ENCODE data around the gene PISD.
A peak's percentile ranks its signal among the peaks of the same experiment; 100 is the strongest.

The PISD gene

DNA sequence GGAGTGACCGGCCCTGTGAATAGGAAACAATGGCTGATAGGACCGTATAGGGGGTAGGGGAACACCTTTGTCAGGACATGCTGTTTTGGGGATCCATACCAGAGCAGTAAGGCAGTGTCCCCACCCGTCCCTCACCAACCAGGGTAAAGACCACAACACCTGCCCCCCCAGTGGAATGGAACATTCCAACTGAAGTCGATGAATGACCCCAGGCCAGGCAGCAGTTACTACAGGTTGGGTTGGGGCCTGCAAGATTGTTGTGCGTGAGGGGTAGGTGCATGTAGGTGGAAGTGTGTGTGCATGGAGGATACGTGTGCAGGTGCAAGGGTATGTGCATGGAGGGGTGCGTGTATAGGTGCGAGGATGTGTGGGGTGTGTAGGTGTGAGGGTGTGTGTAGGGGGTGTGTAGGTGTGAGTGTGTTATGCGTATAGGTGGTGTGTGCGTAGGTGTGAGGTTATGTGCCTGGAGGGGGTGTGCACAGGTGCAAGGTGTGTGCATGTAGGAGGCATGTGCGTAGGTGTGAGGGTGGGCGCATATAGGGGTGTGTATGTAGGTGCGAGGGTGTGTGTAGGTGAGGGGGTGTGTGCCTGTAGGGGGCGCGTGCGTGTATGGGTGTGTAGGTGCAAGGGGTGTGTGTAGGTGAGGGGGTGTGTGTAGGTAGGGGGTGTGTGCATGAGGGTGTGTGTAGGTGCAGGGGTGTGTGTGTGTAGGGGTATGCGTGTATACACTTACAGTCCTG, 32.9 kb downstream of the PISD start:
- H3K9me3 ChIP-seq (ENCODE audit: severe bottlenecking) = no peaks in the 10 kb centered on the region
- H3K36me3 ChIP-seq = peaks cover 6% of the 10 kb centered on the region
- no peak overlapping the region for H3K4me3 ChIP-seq (ENCODE audit: low read depth, low read length)
- no peak overlapping the region for H3K27ac ChIP-seq
- DNase-seq = no peak
- H3K27me3 ChIP-seq (ENCODE audit: insufficient read depth, low read depth, severe bottlenecking) = no peaks in the 10 kb centered on the region
- TF ChIP-seq, protein P1, sequence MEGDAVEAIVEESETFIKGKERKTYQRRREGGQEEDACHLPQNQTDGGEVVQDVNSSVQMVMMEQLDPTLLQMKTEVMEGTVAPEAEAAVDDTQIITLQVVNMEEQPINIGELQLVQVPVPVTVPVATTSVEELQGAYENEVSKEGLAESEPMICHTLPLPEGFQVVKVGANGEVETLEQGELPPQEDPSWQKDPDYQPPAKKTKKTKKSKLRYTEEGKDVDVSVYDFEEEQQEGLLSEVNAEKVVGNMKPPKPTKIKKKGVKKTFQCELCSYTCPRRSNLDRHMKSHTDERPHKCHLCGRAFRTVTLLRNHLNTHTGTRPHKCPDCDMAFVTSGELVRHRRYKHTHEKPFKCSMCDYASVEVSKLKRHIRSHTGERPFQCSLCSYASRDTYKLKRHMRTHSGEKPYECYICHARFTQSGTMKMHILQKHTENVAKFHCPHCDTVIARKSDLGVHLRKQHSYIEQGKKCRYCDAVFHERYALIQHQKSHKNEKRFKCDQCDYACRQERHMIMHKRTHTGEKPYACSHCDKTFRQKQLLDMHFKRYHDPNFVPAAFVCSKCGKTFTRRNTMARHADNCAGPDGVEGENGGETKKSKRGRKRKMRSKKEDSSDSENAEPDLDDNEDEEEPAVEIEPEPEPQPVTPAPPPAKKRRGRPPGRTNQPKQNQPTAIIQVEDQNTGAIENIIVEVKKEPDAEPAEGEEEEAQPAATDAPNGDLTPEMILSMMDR (IDR thresholded peaks at IDR 0.05; ENCODE audit: low read depth, low read length) = peak; percentile 30; the same call in 1 of the 2 replicates

DNA sequence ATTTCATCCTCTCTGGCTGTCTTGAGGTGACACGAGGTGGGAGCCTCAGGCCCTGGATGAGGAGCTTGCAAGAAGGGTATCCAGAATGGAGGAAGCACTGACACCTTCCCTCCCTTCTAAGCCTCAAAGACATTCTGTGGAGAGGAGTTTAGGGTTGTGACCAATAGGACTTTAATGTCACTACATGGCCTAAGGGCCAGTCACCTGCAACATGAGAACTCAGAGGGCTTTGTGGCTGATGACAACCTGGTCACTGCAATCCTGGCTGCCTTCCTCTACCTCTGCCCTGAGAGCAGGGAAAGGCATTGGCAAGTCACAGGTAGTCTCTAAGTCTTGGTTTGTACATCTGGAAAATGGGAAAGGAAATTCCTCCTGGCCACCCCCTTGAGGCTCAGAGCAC, 33.7 kb downstream of the PISD start:
- H3K27ac ChIP-seq = no peak overlapping the region
- DNase-seq = no peak
- no peaks in the 10 kb centered on the region for H3K27me3 ChIP-seq (ENCODE audit: insufficient read depth, low read depth, severe bottlenecking)
- TF ChIP-seq, protein P1 (IDR thresholded peaks at IDR 0.05; ENCODE audit: low read depth, low read length) = no peak
- H3K4me3 ChIP-seq (ENCODE audit: low read depth, low read length) = no peak overlapping the region
- H3K9me3 ChIP-seq (ENCODE audit: severe bottlenecking) = no peaks in the 10 kb centered on the region
- H3K36me3 ChIP-seq = peaks cover 6% of the 10 kb centered on the region

DNA sequence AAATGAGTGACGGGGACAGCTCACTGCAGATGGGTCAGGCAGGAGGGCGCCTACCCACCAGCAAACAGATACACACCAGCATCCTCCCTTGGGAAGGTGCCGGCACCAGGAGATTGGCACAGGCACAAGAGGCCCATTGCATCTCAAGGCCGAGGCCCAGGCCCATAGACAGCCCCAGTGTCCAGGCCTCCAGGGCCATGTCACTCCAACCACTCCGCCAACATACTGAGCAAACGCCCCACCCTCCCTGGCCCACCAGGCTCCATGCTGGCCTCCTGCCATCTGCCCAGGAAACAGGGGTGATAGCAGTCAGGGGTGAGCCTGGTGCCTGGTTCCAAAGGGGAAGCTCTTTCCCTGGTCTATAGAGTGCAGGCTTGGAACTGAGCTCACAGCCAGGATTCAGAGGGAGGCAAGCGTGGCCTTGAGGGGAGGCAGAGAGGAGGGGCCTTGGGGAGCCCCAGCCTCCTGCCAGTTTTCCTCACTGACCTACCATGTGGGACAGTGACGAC, 34.7 kb downstream of the PISD start:
- H3K4me3 ChIP-seq (ENCODE audit: low read depth, low read length) = no peak overlapping the region
- no peaks in the 10 kb centered on the region for H3K9me3 ChIP-seq (ENCODE audit: severe bottlenecking)
- H3K27ac ChIP-seq = no peak overlapping the region
- TF ChIP-seq, protein P1 (IDR thresholded peaks at IDR 0.05; ENCODE audit: low read depth, low read length) = no peak
- H3K27me3 ChIP-seq (ENCODE audit: insufficient read depth, low read depth, severe bottlenecking) = no peaks in the 10 kb centered on the region
- H3K36me3 ChIP-seq = peaks cover 3% of the 10 kb centered on the region
- DNase-seq = no peak

DNA sequence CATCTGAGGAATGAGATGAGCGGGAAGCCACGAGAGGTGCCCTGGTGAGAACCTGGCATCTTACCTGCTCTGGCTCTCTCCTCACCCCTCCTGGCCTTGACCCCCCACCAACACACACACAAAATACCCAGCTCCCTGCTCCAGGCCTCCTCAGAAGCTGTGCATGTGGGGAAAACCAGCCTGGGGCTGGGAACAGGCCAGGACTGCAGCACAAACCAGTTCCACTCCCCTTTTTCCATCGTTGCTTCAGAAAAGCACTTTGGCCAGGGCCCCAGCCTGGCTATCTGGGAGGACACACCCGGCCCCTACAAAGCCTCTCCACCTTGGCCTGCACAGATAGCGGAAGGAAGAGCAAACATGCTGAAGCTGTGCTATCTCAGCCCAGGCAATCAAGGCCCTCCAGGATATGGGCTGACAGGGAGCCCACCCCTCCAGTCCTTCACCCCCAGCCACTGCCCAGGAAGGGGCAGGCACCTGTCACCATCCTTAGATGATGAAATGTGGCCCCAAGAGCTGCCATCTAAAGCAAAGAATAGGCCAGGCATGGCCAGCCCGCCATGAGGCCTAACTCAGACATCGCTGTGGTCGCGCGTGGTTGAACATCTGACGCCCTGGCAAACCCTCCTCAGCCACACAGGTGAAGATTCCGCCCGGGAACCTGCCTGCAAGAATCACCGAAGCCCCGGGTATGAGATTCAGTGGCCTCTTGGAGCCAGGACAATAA, 35.4 kb downstream of the PISD start:
- no peaks in the 10 kb centered on the region for H3K9me3 ChIP-seq (ENCODE audit: severe bottlenecking)
- H3K36me3 ChIP-seq = peaks cover 9% of the 10 kb centered on the region
- DNase-seq = no peak
- TF ChIP-seq, protein P1 (IDR thresholded peaks at IDR 0.05; ENCODE audit: low read depth, low read length) = no peak
- no peak overlapping the region for H3K4me3 ChIP-seq (ENCODE audit: low read depth, low read length)
- H3K27ac ChIP-seq = no peak overlapping the region
- no peaks in the 10 kb centered on the region for H3K27me3 ChIP-seq (ENCODE audit: insufficient read depth, low read depth, severe bottlenecking)

DNA sequence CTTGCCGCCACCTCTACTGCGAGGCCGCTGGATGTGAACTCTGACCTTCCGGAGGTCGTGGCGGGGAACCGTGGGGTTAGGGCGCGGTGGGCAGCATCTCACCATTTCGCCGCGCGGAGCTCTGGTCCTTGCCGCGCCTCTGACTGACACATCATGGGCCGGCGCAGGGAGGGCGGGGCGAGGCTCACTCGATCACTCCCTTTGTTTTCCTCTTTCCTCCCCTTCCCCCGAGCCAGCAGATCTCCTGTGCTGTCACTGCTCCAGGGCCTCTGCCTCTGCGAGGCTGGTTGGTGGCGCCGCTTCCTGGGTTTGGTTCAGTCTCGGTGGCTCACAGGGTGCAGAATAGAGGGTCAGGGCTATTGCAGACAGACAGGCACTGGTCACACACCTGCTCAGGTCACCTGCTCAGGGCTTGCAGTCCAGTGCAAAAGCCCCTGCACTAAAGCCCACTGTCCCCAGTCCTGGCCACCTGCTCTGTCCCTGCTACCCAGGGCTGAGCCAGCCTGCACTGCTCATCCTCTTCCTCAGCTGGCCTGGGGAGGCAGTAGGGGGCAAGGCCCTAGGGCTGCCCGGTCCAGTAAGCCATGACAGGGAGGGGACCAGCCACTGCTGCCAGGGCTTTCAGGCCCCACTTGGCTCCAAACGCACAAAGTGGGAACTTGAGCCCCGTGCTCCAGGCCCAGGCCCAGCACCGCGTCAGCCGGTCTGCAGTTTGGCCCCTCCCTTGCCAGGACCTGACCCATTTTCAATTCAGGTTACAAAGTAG, 36.2 kb downstream of the PISD start:
- Histone ChIP-seq H3K36me3 (peaks cover 16% of the 10 kb centered on the region), H3K9me3 (ENCODE audit: severe bottlenecking) (no peaks in the 10 kb centered on the region), H3K4me3 (ENCODE audit: low read depth, low read length) (no peak overlapping the region), H3K27ac (peak overlapping the region; percentile 46; the same call in 1 of the 2 replicates), H3K27me3 (ENCODE audit: insufficient read depth, low read depth, severe bottlenecking) (no peaks in the 10 kb centered on the region)
- TF ChIP-seq, protein P1 (IDR thresholded peaks at IDR 0.05; ENCODE audit: low read depth, low read length) = peak; percentile 31
- DNase-seq = no peak

All from WERI-Rb-1 (cell line).